Measurements from ENCODE around the gene RHOF.

DNA sequence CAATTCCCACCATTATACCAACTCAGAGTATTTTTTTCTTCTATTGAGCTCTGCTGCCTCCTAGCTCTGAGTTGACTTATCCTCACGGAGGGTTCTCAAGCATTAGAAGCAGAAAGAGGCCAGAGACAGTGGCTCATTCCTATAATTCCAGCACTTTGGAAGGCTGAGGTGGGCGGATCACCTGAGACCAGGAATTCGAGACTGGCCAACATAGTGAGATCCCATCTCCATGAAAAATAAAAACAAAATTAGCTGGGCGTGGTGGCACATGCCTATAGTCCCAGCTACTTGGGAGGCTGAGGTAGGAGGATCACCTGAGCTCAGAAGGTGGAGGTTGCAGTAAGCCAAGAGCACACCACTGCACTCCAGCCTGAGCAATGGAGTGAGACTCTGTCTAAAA, 44.2 kb upstream of the RHOF start:
- TF ChIP-seq CTCF (IDR thresholded peaks at IDR 0.05) (no peak), POLR2A (IDR thresholded peaks at IDR 0.05) (no peak)

Data from adrenal gland (tissue), 5 donors.